ENCODE measurements around the gene GET4.

Gene GET4

GRCh38 chr7:900331-901040 is 24.1 kb downstream of the GET4 start:
- DNase-seq, result no peak

- DNase-seq, result no peak
Measured at GRCh38 chr7:901041-901387, 24.7 kb downstream of the GET4 start.

- peak; percentile 35 to 48 for DNase-seq
Measured at GRCh38 chr7:901388-902154, 25.2 kb downstream of the GET4 start.

DNA sequence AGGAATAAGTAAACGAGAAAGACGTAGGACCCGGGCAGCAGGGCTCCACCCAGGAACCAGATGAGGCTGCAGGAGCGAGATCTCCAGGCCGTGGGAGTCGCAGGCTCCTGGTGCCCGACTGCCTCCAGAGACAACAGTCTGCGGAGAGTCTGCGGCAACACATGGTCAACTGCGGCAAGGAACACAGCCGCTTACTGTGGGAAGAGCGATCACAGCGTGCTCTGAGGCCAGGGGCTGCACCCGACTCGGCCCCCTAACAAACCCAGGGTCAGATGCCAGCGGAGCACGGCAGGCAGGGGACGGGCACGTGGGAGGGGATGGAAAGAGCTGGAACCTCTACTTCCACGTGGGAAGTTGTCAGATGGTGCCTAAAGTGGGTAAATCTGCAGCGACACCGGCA is 26.6 kb downstream of the GET4 start:
- no peak for DNase-seq

DNA sequence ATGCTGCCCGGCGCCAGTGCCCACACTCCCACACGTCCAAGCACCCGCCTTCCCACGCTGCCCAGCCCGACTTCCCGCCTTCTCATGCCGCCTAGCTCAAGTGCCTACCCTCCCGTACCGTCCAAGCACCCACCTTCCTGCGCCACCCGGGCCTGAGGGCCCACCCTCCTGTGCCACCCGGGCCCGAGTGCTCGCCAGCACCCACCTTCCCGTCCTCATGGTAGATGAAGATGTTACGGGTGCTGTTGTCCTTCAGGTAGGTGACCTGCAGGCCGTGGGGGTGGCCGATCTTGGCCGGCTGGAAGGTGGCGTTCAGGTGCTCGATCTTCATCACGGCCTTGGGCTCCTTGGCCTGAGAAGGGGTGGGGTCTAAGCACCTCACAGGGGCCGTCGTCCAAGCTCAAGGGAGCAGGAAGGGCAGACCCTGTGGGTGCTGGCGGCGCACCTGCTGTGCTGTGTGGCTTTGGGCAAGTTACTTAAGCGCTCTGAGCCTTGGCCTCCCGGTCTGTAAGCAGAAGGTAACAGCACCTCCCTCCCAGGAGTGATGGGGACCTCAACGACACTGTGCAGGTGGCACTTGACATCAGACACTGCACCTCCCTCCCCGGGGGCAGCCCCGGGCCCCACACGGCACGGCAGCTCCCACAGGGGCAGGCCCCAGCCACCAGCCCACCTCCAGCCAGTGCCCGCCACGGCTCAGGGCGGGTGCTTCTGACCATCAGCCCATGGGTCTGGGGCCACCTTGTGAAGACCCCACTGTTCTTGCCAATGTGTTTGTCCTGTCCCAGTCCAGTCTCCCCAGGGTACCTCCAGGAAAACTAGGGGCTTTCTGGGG is 27.8 kb downstream of the GET4 start:
- no peak for DNase-seq

- no peak for DNase-seq
Measured at GRCh38 chr7:904847-905246, 28.5 kb downstream of the GET4 start.

DNA sequence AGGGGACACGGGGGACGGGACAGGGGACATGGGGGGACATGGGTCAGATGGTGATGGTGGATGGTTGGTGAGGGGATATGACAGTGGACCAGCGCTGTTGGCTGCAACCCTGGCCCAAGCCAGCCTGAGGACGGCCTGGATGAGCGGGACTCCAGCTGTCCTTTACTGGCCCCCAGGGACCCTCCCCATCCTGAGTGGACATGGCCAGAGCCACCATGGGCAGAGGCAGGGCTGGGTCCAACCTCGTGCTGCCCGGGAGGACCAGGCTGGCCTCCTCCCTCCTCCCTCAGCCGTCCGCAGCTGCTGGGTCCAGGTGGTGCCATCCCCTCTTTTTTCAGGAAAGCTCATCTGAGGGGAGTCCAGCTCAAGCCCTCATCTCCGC is 30.4 kb downstream of the GET4 start:
- DNase-seq, result no peak

GRCh38 chr7:907158-907980 is 31.0 kb downstream of the GET4 start:
- no peak for DNase-seq

- DNase-seq, result no peak
Measured at GRCh38 chr7:908159-908581, 31.8 kb downstream of the GET4 start.

GRCh38 chr7:908591-909357 is 32.4 kb downstream of the GET4 start:
- DNase-seq, result peak; percentile 65 to 67

DNA sequence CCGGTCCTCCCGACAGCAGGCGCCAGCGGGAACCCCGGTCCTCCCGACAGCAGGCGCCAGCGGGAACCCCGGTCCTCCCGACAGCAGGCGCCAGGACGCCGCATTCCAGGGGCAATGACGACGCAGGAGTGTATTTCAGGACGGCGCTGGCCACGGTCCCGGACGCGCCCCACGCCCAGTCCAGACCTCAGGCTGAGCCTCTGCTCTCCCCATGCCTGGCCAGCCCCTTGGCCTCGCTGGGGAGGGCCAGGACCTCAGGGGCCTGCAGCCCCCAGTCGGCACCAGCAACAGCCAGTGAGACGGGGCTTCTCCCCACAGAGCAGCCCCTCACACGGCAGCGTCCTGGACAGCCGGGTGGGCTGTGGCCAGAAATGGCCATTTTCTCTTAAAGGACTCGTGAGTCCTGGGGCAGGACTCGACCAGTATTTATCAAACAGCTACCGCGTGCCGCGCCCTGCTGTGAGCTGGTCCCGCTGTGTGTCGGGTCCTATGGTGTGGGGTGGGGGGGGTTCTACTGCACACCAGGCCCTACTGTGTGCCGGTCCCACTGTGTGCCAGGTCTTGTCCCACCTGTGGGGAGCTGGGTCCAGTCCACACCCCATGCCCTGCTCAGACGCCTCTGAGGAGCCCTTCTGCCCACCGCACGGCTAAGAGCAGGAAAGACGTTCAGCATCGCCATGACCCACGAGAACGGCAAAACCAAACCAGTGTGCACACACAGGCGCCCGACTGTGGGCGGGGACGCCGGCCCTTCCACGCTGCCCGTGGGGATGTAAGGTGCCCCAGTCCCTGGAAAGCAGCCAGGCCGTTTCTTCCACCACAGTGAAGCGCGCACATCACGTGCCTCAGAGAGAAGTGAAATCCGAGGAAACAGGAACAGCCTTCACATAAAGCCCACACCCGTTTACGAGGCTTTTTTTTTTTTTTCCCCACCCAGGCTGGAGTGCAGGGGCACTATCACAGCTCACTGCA is 33.3 kb downstream of the GET4 start:
- peak in 1 of 2 donors; percentile 33 for DNase-seq

- no peak for DNase-seq
Measured at GRCh38 chr7:910441-910861, 34.1 kb downstream of the GET4 start.

DNA sequence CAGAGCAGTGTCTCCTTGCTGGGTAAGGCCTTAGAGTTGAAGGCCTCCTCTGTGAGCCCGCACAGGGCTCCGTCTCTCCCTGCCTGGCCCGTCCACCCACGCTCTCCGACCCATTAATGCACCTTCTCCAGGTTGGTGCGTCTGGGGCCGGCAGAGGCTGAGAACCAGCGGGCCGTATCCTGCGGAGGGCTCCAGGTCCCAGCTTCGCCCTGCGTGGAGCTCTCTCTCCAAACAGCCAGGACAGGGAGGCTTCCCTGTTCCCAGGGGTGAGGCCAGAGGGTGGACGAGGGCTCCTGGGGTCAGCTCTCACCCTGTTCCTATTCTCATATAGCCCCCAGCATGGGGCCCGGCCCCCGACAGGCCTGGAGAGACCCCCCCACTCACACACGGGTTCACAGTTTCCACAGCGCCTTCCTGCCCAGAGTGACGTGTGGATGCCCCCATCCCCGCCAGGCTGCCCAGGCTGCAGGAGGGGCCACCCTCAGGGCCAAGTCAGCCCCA is 34.6 kb downstream of the GET4 start:
- DNase-seq, result no peak

DNA sequence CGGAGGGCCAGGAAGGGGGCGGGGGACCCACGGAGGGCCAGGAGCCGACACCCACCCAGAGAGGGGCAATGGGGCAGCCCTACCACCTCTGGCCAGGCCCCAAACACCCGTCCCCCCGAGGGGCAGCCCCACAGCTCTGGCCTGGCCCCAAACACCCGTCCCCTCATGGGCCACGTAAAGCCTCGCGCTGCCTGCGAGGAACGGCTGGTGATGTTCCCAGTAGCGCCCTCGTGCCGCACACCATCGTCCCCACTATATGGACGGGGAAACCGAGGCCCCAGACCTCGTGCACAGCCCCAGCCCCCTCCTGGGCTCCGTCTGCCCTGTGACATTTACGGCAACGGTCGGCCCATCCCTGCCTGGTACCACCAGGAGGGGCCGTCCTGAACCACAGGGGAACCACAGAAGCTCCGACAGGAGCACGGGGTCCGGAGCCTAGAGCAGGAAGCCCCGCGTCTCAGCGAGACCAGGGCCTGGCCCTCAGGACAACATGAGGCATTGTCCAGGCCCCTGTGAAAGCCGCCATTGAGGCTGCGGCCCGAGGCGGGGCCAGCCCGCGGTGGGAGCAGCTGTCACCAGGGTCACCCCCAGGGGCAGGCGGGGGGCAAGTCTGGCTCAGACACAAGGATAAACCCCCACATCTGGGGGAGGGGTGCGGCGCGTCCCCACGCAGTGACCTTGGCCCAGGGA is 35.6 kb downstream of the GET4 start:
- DNase-seq, result no peak

GRCh38 chr7:913736-914520 is 37.6 kb downstream of the GET4 start:
- no peak for DNase-seq

- DNase-seq, result no peak
Measured at GRCh38 chr7:914521-915194, 38.3 kb downstream of the GET4 start.

- DNase-seq, result no peak
Measured at GRCh38 chr7:915291-916218, 39.2 kb downstream of the GET4 start.
